K562 (cell line): Measurements from ENCODE around the gene USP15. TPM values are rescaled to one million over a fixed set of nuclear protein-coding genes. Genes with fewer than 3 reads are reported as not detected.

ENCODE experiments used
- BACH1 ChIP-seq: fragments of 200-800 bp; sonication (Bioruptor generic); IDR thresholded peaks from 2 replicates; pipeline ENCODE4 v1.6.1; 2016; ENCODE audit warnings: missing genetic modification characterization, missing compliant biosample characterization
- E2F1 ChIP-seq: sonication (generic); formaldehyde crosslinking; IDR thresholded peaks from 2 replicates; pipeline ENCODE4 v1.8.1; 2023; ENCODE audit warnings: mild to moderate bottlenecking, missing genetic modification reagents, moderate library complexity
- ELF4 ChIP-seq: fragments of 450-650 bp; formaldehyde crosslinking; IDR thresholded peaks from 2 replicates; pipeline ENCODE4 v1.4.0; 2022; ENCODE audit warnings: missing genetic modification characterization
- NFATC3 ChIP-seq: fragments of 450-650 bp; IDR thresholded peaks from 2 replicates; pipeline ENCODE4 v1.6.1; 2017; ENCODE audit warnings: mild to moderate bottlenecking
- RAD51 ChIP-seq: fragments of 450-650 bp; IDR thresholded peaks from 2 replicates; pipeline ENCODE4 v1.7.1; 2016; ENCODE audit warnings: low read depth, mild to moderate bottlenecking, borderline replicate concordance
- RBM17 ChIP-seq: fragments of 200-400 bp; formaldehyde crosslinking; IDR thresholded peaks from 2 replicates; pipeline ENCODE4 v1.6.1; 2017; ENCODE audit warnings: low read depth, mild to moderate bottlenecking, low read length, borderline replicate concordance
- STAT6 ChIP-seq: sonication (generic); formaldehyde crosslinking; IDR thresholded peaks from 2 replicates; pipeline ENCODE4 v1.8.1; 2023; ENCODE audit warnings: mild to moderate bottlenecking, missing genetic modification reagents
- TFAM ChIP-seq: fragments of 250-450 bp; sonication (Bioruptor Pico); conservative IDR thresholded peaks from 2 replicates; pipeline ENCODE4 v1.5.0; 2021; ENCODE audit warnings: mild to moderate bottlenecking, moderate library complexity
- ZFX ChIP-seq: sonication (generic); formaldehyde crosslinking; IDR thresholded peaks from 2 replicates; pipeline ENCODE4 v1.8.0; 2022; ENCODE audit warnings: mild to moderate bottlenecking, missing genetic modification reagents, moderate library complexity
- ZNF239 ChIP-seq: fragments of 250-450 bp; sonication (Bioruptor Pico); IDR thresholded peaks from 2 replicates; pipeline ENCODE4 v1.4.0; 2020; ENCODE audit warnings: mild to moderate bottlenecking
- ZNF318 ChIP-seq, 2 experiments: fragments of 450-650 bp; IDR thresholded peaks; 2 replicates each; pipeline ENCODE4 v1.6.1; 2016; ENCODE audit warnings: mild to moderate bottlenecking in 2 of 2, borderline replicate concordance in 1 of 2, low read depth in 1 of 2, moderate library complexity in 1 of 2
- polyA plus RNA-seq, 8 experiments: library from polyadenylated mRNA; depleted of rRNA in 4 of 8; stranded (reverse) in 5 of 8; unstranded in 3 of 8; fragments of >200 nt; fragmentation: Nextera tagmentation in 2 of 8; fragmentation: Illumina TruSeq in 1 of 8; extraction: Ambion mirVana in 2 of 8; extraction: Trizol in 1 of 8; gene quantifications; 2 replicates each; pipeline versions ENCODE4 v1.2.1 to v1.2.3, GENCODE V29; 2011 to 2014; ENCODE audit warnings: inconsistent platforms in 1 of 8, missing spikeins in 1 of 8
- total RNA-seq, 7 experiments: library from RNA; depleted of rRNA in 6 of 7; stranded (reverse); fragments of >200 nt in 6 of 7; fragmentation: Illumina TruSeq in 2 of 7; extraction: Trizol in 2 of 7; gene quantifications; 2 replicates each; pipeline versions ENCODE4 v1.2.1 to v1.2.3, GENCODE V29; 2011 to 2021; ENCODE audit warnings: low replicate concordance in 1 of 7

The USP15 gene
- total and polyA plus RNA-seq, 9 of the 15 experiments (the other 6 are each of a cell fraction or from before 2014, with no cell fraction given): 140 to 272 (median 182) TPM

- no peak for TF ChIP-seq STAT6
- peak; percentile 65; the same call in 1 of the 2 replicates for TF ChIP-seq BACH1
- TF ChIP-seq ELF4: no peak
- TF ChIP-seq ZFX (CRISPR knock-in tag): no peak
- no peak for TF ChIP-seq E2F1
- TF ChIP-seq RAD51: peak; percentile 87
- TF ChIP-seq NFATC3: no peak
- TF ChIP-seq ZNF318 (IDR thresholded peaks at IDR 0.05; ENCODE audit: borderline replicate concordance in 1 of 2, low read depth in 1 of 2): peak in 1 of 2 experiments; percentile 22; a peak in 1 of 4 replicates
- TF ChIP-seq RBM17: no peak
- TF ChIP-seq TFAM (CRISPR knock-in tag): no peak
- TF ChIP-seq ZNF239 (CRISPR knock-in tag): no peak
These were observed 804 bp downstream of the USP15 start (continued) for GRCh38 chr12:62260733-62261683.
